GM21529 (cell line): ENCODE results near the gene CTIF.

ENCODE experiments used
- ATAC-seq: cut with Tn5 transposase; IDR thresholded peaks from one replicate; pipeline ENCODE4 v1.9.1; 2021; ENCODE audit not compliant: unreplicated experiment

Gene CTIF

GRCh38 chr18:48723016-48723415 is 184.2 kb downstream of the CTIF start:
- no peak for ATAC-seq

DNA sequence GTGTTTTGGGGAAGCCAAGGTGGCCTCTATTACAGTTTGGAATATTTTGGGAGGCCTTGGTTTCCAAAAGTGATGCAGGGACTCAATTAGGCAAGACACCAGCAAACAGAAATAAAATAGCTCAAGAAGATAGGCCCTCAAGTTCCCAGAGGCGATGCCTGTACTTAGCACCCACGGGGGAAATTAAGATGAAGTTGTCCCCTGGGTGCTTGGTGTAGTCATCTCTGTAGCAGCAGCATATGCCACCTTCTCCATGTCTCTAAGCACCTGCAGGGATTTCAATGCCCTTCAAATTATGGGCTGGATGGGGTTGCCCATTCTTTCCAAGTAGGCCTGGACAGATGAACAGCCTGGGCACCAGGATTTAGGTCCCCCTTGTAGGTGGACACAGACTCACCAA is 185.0 kb downstream of the CTIF start:
- no peak for ATAC-seq

DNA sequence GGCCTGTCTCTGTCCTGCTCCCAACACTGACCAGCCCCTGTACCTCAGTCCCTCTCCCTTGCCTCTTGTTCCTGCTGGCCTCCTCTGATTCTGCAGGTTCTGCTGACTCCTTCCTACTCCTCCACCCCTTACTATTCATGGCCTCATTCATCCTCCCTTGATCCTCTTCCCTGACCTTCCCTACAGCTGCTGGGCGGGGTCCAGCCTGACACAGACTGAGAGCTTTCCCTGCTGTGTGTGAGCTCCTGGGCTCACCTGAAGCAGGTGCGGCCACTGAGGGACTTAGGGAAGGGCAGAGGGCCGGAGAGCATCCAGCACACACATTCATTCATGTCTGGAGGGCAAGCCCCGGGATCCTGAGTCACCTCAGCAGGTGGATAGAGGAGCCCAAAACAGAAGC is 185.6 kb downstream of the CTIF start:
- no peak for ATAC-seq

DNA sequence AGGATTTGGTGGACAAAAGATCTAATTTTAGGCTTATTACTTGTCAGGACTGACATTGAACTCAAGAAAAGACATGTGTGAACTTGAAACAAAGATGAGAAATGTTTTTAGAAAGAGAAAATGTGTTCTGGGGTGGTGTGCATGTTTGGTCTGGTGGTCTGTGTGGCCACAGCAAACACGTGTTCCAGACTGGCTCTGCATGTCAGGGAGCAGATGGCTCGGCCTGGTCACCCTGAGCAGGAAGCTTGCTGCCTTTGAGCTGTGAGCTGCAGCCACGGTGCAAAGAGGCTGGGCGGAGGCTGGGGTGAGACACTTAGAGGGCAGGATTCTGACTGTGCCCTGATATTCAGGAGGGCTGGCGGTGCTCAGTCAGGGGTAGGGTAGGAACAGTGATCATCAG is 186.1 kb downstream of the CTIF start:
- no peak for ATAC-seq

GRCh38 chr18:48725562-48725961 is 186.7 kb downstream of the CTIF start:
- no peak for ATAC-seq

GRCh38 chr18:48727681-48728080 is 188.8 kb downstream of the CTIF start:
- no peak for ATAC-seq

GRCh38 chr18:48728204-48728833 is 189.5 kb downstream of the CTIF start:
- ATAC-seq, result no peak

GRCh38 chr18:48729404-48729803 is 190.6 kb downstream of the CTIF start:
- ATAC-seq, result no peak

- no peak for ATAC-seq
These were observed 191.2 kb downstream of the CTIF start for GRCh38 chr18:48730010-48730409.

- peak; percentile 42 for ATAC-seq
These were observed 194.1 kb downstream of the CTIF start for GRCh38 chr18:48732767-48733424.

GRCh38 chr18:48733643-48734253 is 194.9 kb downstream of the CTIF start:
- ATAC-seq, result no peak

DNA sequence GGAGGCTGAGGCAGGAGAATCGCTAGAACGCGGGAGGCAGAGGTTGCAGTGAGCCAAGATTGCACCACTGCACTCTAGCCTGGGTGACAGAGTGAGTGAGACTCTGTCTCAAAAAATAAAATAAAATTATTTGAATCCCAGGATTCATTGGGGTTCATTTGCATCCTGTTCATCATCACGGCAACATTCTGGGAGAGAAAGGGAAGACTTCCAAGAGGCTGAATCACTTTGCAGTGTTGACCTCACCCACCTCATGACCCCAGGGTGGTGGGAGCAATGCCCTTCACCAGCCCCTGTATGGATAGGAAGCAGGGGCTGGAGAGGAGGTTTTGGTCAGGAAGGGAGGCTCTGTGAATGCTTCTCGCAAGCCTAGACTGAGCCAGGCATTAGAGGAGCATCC is 195.6 kb downstream of the CTIF start:
- no peak for ATAC-seq

DNA sequence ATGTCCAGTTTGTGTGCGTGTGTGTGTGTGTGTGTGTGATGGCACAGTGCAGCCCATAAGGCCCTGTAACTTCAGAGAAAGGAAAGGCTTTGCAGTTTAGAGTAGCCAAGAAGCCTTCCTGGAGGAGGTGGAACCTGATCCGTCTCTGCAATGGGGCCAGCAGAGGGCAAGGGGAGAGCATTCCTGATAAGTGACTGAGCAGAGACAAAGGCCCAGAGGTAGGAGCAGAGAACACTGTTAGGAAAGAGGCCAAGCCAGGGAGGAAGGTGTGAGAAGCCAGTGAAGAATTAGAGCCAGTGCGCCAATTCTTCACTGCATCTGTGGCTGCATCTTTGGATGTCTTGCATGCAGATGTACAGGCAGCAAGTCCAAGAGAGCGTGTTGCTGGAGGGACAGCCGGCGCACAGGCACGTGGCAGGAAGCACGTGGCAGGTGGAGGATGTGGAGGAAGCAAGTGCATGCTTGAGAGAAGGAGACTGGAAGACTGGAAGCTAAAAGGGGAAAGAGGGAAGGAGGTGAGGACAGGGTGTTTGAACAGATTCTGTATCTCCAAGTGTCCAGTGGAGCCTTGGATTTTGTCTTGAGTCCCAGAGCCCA is 196.3 kb downstream of the CTIF start:
- no peak for ATAC-seq

- ATAC-seq, result no peak
These were observed 196.9 kb downstream of the CTIF start for GRCh38 chr18:48735681-48736255.

DNA sequence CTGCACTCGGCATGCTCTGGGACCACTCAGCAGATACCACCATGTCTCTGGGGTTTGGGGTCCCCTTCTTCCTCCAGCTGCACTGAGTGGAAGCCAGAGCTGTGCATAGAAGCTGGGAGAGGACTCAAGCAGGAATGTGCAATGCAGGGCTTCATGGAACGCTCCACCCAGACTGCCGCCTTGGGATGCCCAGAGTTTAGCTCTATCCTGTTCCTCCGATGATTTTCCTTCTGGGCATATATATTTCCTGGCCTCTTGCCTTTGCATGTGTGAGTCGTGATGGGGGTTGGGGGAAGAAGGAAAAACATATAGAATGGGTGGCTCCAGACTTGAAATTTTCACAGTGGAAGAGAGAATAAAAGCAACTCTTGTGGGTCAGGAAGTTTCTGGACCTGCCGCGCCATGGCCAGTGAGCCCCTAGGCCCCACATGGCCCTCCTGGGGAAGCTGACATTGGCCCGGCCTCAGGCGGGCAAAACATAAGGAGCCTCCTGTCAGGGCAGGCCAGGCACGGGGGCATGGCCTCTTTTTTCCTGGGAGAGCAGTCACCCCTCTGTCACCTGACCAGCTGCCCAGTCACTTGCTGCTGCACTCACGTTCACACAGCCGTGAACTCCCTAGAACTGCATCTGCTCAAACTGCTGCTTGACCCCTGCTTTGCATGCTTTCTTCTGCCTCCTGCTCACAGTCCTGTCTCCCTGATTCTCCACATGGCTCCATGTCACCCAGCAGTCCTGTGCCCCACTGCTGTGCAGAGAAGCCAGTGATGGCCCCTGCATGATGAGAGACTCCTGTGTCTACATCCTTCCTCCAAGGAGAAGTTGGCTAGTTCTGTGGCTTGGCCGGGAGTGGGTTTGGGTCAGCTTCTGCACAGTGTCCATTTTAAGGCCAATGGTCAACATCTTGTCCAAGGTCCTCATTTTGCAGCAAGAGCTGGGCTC is 197.8 kb downstream of the CTIF start:
- no peak for ATAC-seq

DNA sequence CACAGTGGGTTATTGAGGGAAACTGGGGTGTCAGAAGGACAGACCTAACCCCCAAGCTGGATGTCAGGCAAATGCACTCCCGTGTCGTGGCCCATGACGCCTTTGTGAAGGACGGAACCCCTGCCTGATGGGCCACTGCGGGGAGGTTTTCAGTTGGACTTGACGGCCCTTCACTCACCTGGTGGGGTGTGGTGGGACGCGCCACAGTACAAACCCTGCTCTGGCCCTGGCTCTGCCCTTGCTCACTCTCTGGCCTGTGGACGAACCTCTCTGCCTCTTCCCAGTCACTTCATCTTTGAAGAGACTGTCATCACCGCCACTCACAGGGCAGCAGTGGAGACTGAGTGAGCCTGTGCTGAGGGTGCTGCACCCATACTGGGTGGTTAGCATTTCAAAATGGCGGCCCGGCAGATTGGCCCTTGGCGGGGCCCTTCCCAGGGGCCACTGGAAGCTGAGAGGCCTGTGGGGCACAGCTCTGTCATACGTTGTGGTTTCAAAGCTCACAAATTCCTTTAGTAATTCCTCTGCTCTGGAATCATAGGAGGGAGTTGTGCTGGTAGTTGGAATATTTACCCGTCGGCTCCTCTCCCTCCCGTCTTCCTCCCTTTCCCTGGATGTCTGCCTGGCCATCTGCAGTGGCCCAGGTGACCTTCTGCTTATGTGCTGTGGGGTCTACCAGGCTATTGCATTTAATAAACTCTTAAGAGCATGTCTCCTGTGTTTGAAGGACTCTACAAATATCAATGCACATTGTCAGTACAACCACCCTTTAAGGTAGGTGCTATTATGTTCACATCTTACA is 200.6 kb downstream of the CTIF start:
- ATAC-seq, result no peak

- no peak for ATAC-seq
These were observed 201.2 kb downstream of the CTIF start for GRCh38 chr18:48740068-48740440.

GRCh38 chr18:48740851-48741485 is 202.1 kb downstream of the CTIF start:
- no peak for ATAC-seq

GRCh38 chr18:48741866-48742265 is 203.0 kb downstream of the CTIF start:
- ATAC-seq, result no peak
